ENCODE results near the gene HOMER2.

The HOMER2 gene

DNA sequence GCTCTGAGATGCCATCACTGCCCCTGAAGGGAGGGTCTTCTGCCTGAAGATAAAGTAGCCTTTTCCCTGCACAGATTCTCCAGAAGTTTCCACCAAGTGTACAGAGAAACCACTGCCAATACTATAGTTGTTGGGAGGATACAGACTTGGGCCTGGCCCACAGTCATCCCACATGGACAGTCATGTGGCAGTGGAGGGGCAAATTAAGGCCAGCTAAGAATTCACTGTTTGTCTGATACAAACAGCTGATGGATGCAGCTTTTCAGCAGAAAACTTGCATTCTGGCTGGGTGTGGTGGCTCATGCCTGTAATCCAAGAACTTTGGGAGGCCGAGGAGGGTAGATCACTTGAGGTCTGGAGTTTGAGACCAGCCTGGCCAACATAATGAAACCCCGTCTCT, 22.1 kb downstream of the HOMER2 start:
- DNase-seq (ENCODE audit: low read depth) = no peak

GRCh38 chr15:82928711-82929110, 23.8 kb downstream of the HOMER2 start:
- no peak for DNase-seq (ENCODE audit: low read depth)

- DNase-seq (ENCODE audit: low read depth) = no peak
These were observed 28.8 kb downstream of the HOMER2 start for GRCh38 chr15:82923744-82924143.

DNA sequence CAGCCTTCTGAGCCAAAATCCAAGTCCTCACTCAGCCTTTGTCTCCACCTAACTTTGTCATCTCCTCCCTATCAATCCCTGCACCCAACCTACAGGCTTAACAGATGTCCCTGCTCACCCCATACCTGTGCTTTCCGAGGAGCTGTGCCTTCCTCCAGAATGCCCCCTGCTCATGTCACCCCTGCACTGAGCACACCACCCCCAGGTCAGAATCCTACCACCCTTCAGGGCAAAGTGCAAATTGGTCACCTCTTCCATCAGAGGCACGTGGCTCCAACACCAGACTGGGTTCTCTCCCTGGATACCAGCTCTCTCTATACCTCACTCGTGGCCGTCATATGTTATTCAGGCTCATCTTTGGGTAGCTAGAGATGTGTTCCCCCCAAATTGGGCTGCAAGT, 29.8 kb downstream of the HOMER2 start:
- DNase-seq (ENCODE audit: low read depth) = no peak

DNA sequence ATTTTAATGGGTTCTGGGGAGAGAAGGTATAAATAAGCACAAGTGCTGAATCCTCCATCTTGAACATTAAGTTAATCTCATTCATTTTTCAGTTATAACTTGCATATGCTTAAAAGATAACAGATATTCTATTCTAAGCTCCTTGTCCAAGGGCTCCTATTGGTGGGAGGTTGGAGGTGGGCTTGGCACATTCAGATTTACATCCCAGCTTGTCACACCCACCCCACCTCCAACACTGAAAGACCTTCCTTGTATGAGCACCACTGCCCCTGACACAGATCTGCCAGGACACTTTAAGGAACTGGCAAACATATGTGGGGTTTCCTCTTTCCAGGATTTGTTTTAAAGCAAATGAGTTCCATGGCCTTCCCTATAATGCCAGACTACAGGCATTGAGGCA, 30.6 kb downstream of the HOMER2 start:
- no peak for DNase-seq (ENCODE audit: low read depth)

DNA sequence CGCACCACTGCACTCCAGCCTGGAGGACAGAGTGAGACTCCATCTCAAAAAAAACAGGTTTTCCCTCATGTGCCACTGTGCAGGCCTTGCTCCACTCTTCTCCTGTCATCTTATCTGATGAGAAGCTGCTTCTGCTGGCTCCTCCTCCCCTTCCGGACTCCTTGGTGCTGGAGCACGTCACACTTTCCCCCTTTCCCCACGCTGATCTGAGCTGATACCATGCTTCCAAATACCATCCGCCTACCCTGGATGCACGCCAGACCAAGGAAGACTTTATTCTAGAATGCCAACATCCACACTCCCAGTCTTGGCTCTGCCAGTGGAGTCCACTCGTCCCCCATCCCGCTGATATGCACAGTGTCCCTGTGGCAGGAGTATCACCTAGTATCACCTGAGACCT, 31.3 kb downstream of the HOMER2 start:
- DNase-seq (ENCODE audit: low read depth) = no peak

- DNase-seq (ENCODE audit: low read depth) = no peak
These were observed 33.2 kb downstream of the HOMER2 start for GRCh38 chr15:82919231-82919886.

GRCh38 chr15:82918607-82919230, 33.8 kb downstream of the HOMER2 start:
- no peak for DNase-seq (ENCODE audit: low read depth)

GRCh38 chr15:82918162-82918561, 34.4 kb downstream of the HOMER2 start:
- no peak for DNase-seq (ENCODE audit: low read depth)

DNA sequence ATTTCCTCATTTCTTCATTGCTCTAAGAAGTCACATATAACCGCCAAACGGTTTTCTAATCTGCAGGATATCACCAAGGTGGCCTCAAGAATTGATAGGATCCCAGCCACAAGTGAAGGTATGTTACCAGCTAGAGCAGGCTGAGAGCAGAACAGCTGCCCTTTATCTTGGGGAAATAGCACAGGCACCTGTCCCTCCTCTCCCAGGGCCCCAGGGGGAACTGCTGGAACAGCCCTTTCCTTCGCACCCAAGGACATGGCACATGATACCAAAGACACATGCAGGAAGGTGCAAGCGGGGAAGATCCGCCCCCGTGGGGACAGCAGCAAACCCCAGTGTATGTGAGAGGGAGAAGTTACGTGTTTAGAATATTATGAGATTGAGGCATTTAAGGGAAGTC, 35.3 kb downstream of the HOMER2 start:
- DNase-seq (ENCODE audit: low read depth) = no peak

- no peak for DNase-seq (ENCODE audit: low read depth)
These were observed 36.2 kb downstream of the HOMER2 start for GRCh38 chr15:82916161-82916952.

DNA sequence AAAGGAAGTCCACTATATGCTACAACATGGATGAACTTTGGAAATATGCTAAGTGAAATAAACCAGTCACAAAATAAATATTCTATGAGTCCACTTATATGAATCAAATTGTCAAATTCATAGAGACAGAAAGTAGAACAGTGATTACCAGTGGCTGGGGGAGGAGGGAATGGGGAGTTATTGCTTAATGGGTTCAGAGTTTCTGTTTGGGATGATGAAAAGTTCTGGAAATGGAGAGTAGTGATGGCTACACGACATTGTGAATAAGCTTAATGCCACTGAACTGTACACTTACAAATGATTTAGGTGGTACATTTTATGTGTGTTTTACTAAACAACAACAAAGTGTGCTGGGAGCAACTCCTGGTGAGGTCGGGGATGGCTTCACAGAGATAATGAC, 38.1 kb downstream of the HOMER2 start:
- no peak for DNase-seq (ENCODE audit: low read depth)

DNA sequence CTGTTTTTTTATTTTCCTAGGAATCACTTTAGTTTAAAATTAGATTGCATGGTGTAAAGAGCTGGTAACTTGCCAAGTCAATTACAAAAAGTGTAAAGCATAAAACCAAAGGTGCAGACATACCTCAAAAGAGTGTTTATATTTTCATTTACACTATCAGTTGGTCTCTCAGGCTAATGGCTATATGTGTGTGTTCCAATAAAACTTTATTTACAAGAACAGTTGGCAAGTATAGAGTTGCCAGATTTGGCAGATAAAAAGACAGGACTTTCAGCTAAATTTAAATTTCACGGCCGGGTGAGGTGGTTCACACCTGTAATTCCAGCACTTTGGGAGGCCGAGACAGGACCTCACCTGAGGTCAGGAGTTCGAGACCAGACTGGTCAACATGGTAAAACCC, 41.1 kb downstream of the HOMER2 start:
- no peak for DNase-seq (ENCODE audit: low read depth)

GRCh38 chr15:82910721-82911120, 41.8 kb downstream of the HOMER2 start:
- no peak for DNase-seq (ENCODE audit: low read depth)

- no peak for DNase-seq (ENCODE audit: low read depth)
These were observed 43.3 kb downstream of the HOMER2 start for GRCh38 chr15:82909080-82909815.

GRCh38 chr15:82907350-82907749, 45.2 kb downstream of the HOMER2 start:
- DNase-seq (ENCODE audit: low read depth) = no peak

DNA sequence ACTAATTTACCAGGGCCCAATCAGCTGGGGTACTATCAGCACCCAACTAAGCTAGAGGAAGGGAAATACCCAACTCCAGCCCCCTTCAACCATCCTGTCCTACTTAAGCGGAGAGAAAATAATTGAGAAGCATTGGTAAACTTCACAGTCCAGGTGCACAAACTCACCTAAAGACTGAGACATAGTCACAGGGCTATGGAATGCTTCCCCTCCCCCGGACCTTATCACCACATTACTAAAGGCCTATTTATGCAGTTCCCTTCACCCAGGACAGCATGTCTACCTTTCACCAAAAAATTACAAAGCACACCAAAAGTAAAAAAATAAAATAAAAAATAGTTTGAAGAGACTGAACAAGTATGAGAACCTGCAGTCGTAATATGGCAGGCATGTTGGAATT, 47.9 kb downstream of the HOMER2 start:
- DNase-seq (ENCODE audit: low read depth) = no peak

- no peak for DNase-seq (ENCODE audit: low read depth)
These were observed 49.0 kb downstream of the HOMER2 start for GRCh38 chr15:82903511-82903910.

- DNase-seq (ENCODE audit: low read depth) = no peak
These were observed 51.3 kb downstream of the HOMER2 start for GRCh38 chr15:82901114-82901805.

- no peak for DNase-seq (ENCODE audit: low read depth)
These were observed 51.9 kb downstream of the HOMER2 start for GRCh38 chr15:82900511-82901060.

GRCh38 chr15:82898961-82899360, 53.6 kb downstream of the HOMER2 start:
- DNase-seq (ENCODE audit: low read depth) = no peak

GRCh38 chr15:82895983-82896382, 56.5 kb downstream of the HOMER2 start:
- no peak for DNase-seq (ENCODE audit: low read depth)

Data from stimulated activated CD4-positive, alpha-beta T cell treated with anti-CD3 and anti-CD28 coated beads, Interleukin-2, amount 100 ng/mL, for 4 hours (primary cell).